ENCODE results near the gene PTPN22.

Gene PTPN22

GRCh38 chr1:113871597-113872113, at the start of gene PTPN22:
PTPN22 (minus strand) TSS chr1:113871712.
- DNase-seq: peak; percentile 96

GRCh38 chr1:113918243-113918642, 46.7 kb upstream of the PTPN22 start:
- no peak for DNase-seq

GRCh38 chr1:113917400-113918082, 46.0 kb upstream of the PTPN22 start:
- no peak for DNase-seq

- DNase-seq: no peak
Observed at GRCh38 chr1:113916974-113917373, 45.5 kb upstream of the PTPN22 start.

- peak; percentile 98 for DNase-seq
Observed at GRCh38 chr1:113913887-113914664, 42.6 kb upstream of the PTPN22 start.

GRCh38 chr1:113913312-113913668, 41.8 kb upstream of the PTPN22 start:
- DNase-seq: no peak

GRCh38 chr1:113912594-113913311, 41.2 kb upstream of the PTPN22 start:
- DNase-seq: peak; percentile 66

GRCh38 chr1:113905435-113905861, 33.9 kb upstream of the PTPN22 start:
- no peak for DNase-seq

- peak; percentile 100 for DNase-seq
Observed at GRCh38 chr1:113904674-113905434, 33.3 kb upstream of the PTPN22 start, which contains the start of the genes AP4B1 and DCLRE1B. AP4B1 (minus strand) TSS chr1:113904799; CDS start chr1:113904717, 82 bp downstream. DCLRE1B (plus strand) TSS chr1:113905326; CDS start chr1:113905587, 261 bp downstream.

GRCh38 chr1:113904293-113904673, 32.8 kb upstream of the PTPN22 start:
- no peak for DNase-seq

GRCh38 chr1:113903501-113904292, 32.2 kb upstream of the PTPN22 start:
- peak; percentile 40 for DNase-seq

GRCh38 chr1:113901191-113901590, 29.7 kb upstream of the PTPN22 start:
- DNase-seq: no peak

- no peak for DNase-seq
Observed at GRCh38 chr1:113899111-113899510, 27.6 kb upstream of the PTPN22 start.

- DNase-seq: peak; percentile 50
Observed at GRCh38 chr1:113898241-113898814, 26.8 kb upstream of the PTPN22 start.

GRCh38 chr1:113895961-113896360, 24.4 kb upstream of the PTPN22 start:
- DNase-seq: no peak

GRCh38 chr1:113895098-113895497, 23.6 kb upstream of the PTPN22 start:
- DNase-seq: no peak

GRCh38 chr1:113893267-113893666, 21.8 kb upstream of the PTPN22 start:
- DNase-seq: no peak

- no peak for DNase-seq
Observed at GRCh38 chr1:113891631-113892220, 20.2 kb upstream of the PTPN22 start.

- no peak for DNase-seq
Observed at GRCh38 chr1:113890816-113891215, 19.3 kb upstream of the PTPN22 start.

- peak; percentile 37 for DNase-seq
Observed at GRCh38 chr1:113887402-113888175, 16.1 kb upstream of the PTPN22 start, which contains the start of gene BCL2L15. BCL2L15 (minus strand) TSS chr1:113887581; CDS start chr1:113887375, 206 bp downstream.
